ENCODE results near the gene SNCA. TPM values are rescaled to one million over a fixed set of nuclear protein-coding genes. Genes with fewer than 3 reads are reported as not detected.

The SNCA gene
- total and polyA plus RNA-seq, 2 donors (not counting 1 experiment from before 2014, with no cell fraction given) = 0.95 to 6.8 TPM

DNA sequence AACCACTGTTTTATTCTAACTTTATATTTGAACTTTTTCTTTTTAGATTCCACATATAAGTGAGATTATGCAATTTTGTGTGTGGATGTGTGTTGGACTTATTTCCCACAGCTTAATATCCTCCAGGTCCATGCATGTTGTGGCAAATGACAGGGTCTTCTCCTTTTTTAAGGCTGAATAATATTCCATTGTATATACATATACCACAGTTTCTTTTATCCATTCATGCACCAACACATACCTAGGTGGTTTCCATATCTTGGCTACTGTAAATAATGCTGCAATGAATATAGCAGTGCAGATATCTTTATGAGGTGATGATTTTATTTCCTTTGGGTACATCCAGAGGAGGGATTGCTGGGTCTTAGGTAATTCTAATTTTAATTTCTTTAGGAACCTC is 69.0 kb downstream of the SNCA start:
- Histone ChIP-seq H3K36me3 (ENCODE audit: control insufficient read depth, insufficient read depth, low read length) (no peaks in the 10 kb centered on the region), H3K27ac (ENCODE audit: insufficient read depth, low read length) (no peak overlapping the region), H3K27me3 (ENCODE audit: control insufficient read depth, insufficient read depth, low read length) (no peaks in the 10 kb centered on the region), H3K4me3 (replicated peaks in 1 of 4; ENCODE audit: control extremely low read depth in 1 of 4, insufficient read depth in 1 of 4, low read depth in 3 of 4, low read length in 4 of 4) (no peak overlapping the region), H3K9me3 (ENCODE audit: control insufficient read depth, insufficient read depth, low read depth, low read length) (no peaks in the 10 kb centered on the region), H3K79me2 (ENCODE audit: control insufficient read depth, insufficient read depth, low read length) (no peaks in the 10 kb centered on the region), H3K4me2 (ENCODE audit: extremely low read depth, insufficient read depth, low read length) (no peak overlapping the region), H3K9ac (ENCODE audit: insufficient read depth, low read length) (no peak overlapping the region), H2AFZ (ENCODE audit: low read length) (no peak overlapping the region), H4K20me1 (ENCODE audit: control insufficient read depth, extremely low read depth, insufficient read depth, low read length) (no peaks in the 10 kb centered on the region), H3K4me1 (ENCODE audit: control insufficient read depth, extremely low read depth, insufficient read depth, low read length) (no peaks in the 10 kb centered on the region)
- TF ChIP-seq EZH2 (IDR thresholded peaks at IDR 0.05; ENCODE audit: low read length, missing control alignments) = no peak
- TF ChIP-seq, protein P1, sequence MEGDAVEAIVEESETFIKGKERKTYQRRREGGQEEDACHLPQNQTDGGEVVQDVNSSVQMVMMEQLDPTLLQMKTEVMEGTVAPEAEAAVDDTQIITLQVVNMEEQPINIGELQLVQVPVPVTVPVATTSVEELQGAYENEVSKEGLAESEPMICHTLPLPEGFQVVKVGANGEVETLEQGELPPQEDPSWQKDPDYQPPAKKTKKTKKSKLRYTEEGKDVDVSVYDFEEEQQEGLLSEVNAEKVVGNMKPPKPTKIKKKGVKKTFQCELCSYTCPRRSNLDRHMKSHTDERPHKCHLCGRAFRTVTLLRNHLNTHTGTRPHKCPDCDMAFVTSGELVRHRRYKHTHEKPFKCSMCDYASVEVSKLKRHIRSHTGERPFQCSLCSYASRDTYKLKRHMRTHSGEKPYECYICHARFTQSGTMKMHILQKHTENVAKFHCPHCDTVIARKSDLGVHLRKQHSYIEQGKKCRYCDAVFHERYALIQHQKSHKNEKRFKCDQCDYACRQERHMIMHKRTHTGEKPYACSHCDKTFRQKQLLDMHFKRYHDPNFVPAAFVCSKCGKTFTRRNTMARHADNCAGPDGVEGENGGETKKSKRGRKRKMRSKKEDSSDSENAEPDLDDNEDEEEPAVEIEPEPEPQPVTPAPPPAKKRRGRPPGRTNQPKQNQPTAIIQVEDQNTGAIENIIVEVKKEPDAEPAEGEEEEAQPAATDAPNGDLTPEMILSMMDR (conservative IDR thresholded peaks at IDR 0.05 in 1 of 2, IDR thresholded peaks at IDR 0.05 in 1 of 2; ENCODE audit: low read depth in 1 of 2, low read length in 2 of 2) = no peak
- DNase-seq (ENCODE audit: low read depth in 2 of 2) = no peak

- TF ChIP-seq EZH2 (IDR thresholded peaks at IDR 0.05; ENCODE audit: low read length, missing control alignments) = no peak
- TF ChIP-seq, protein P1 (conservative IDR thresholded peaks at IDR 0.05 in 1 of 2, IDR thresholded peaks at IDR 0.05 in 1 of 2; ENCODE audit: low read depth in 1 of 2, low read length in 2 of 2) = no peak
- Histone ChIP-seq H3K27me3 (ENCODE audit: control insufficient read depth, insufficient read depth, low read length) (no peaks in the 10 kb centered on the region), H2AFZ (ENCODE audit: low read length) (no peak overlapping the region), H3K4me2 (ENCODE audit: extremely low read depth, insufficient read depth, low read length) (no peak overlapping the region), H3K79me2 (ENCODE audit: control insufficient read depth, insufficient read depth, low read length) (no peaks in the 10 kb centered on the region), H3K4me3 (replicated peaks in 1 of 4; ENCODE audit: control extremely low read depth in 1 of 4, insufficient read depth in 1 of 4, low read depth in 3 of 4, low read length in 4 of 4) (peak overlapping the region in 1 of 4 experiments; percentile 23), H3K36me3 (ENCODE audit: control insufficient read depth, insufficient read depth, low read length) (no peaks in the 10 kb centered on the region), H4K20me1 (ENCODE audit: control insufficient read depth, extremely low read depth, insufficient read depth, low read length) (no peaks in the 10 kb centered on the region), H3K9me3 (ENCODE audit: control insufficient read depth, insufficient read depth, low read depth, low read length) (no peaks in the 10 kb centered on the region), H3K4me1 (ENCODE audit: control insufficient read depth, extremely low read depth, insufficient read depth, low read length) (no peaks in the 10 kb centered on the region), H3K9ac (ENCODE audit: insufficient read depth, low read length) (no peak overlapping the region), H3K27ac (ENCODE audit: insufficient read depth, low read length) (no peak overlapping the region)
- DNase-seq (ENCODE audit: low read depth in 2 of 2) = peak; percentile 89 to 92
These were observed 71.0 kb downstream of the SNCA start for GRCh38 chr4:89765966-89766365.

DNA sequence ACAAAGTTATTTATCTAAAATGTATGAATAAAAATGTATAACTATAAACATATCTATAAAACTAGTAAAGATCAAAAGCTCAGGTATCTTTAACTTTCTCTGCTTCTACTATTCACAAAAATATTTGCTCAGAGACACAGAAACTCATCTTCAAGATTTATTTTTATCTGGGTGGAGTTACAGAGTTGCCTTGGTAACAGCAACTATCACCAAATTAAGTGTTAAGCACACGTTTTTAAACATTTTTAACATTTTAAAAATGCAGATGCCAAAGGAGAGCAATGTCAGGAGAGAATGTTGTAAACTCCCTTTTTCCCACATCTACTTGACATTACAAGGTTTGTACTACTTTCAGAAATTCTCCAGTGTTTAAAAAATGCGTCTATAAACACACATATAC is 71.4 kb downstream of the SNCA start:
- no peak overlapping the region for H3K4me2 ChIP-seq (ENCODE audit: extremely low read depth, insufficient read depth, low read length)
- no peaks in the 10 kb centered on the region for H3K4me1 ChIP-seq (ENCODE audit: control insufficient read depth, extremely low read depth, insufficient read depth, low read length)
- no peaks in the 10 kb centered on the region for H3K79me2 ChIP-seq (ENCODE audit: control insufficient read depth, insufficient read depth, low read length)
- no peaks in the 10 kb centered on the region for H3K36me3 ChIP-seq (ENCODE audit: control insufficient read depth, insufficient read depth, low read length)
- H3K9me3 ChIP-seq (ENCODE audit: control insufficient read depth, insufficient read depth, low read depth, low read length) = no peaks in the 10 kb centered on the region
- no peaks in the 10 kb centered on the region for H3K27me3 ChIP-seq (ENCODE audit: control insufficient read depth, insufficient read depth, low read length)
- no peak overlapping the region for H2AFZ ChIP-seq (ENCODE audit: low read length)
- no peak overlapping the region for H3K9ac ChIP-seq (ENCODE audit: insufficient read depth, low read length)
- H3K27ac ChIP-seq (ENCODE audit: insufficient read depth, low read length) = no peak overlapping the region
- TF ChIP-seq, protein P1 (conservative IDR thresholded peaks at IDR 0.05 in 1 of 2, IDR thresholded peaks at IDR 0.05 in 1 of 2; ENCODE audit: low read depth in 1 of 2, low read length in 2 of 2) = no peak
- no peak for TF ChIP-seq EZH2 (IDR thresholded peaks at IDR 0.05; ENCODE audit: low read length, missing control alignments)
- no peaks in the 10 kb centered on the region for H4K20me1 ChIP-seq (ENCODE audit: control insufficient read depth, extremely low read depth, insufficient read depth, low read length)
- H3K4me3 ChIP-seq (replicated peaks in 1 of 4; ENCODE audit: control extremely low read depth in 1 of 4, insufficient read depth in 1 of 4, low read depth in 3 of 4, low read length in 4 of 4) = peak overlapping the region in 1 of 4 experiments; percentile 23
- DNase-seq (ENCODE audit: low read depth in 2 of 2) = no peak

All from fibroblast of lung (primary cell).